HEK293 (cell line): ENCODE measurements around the gene ZNF787.

ENCODE experiments used
- CTCF ChIA-PET: fragments of 350-600 bp; formaldehyde crosslinking; extraction: SDS; loops from one replicate; lab custom pipeline; 2021; ENCODE audit warnings: antibody characterized with exemption; lab: Yijun Ruan, JAX
- POLR2A ChIA-PET: fragments of 300-600 bp; formaldehyde crosslinking; extraction: SDS; loops from one replicate; lab custom pipeline; 2020; ENCODE audit warnings: antibody characterized with exemption, inconsistent platforms; lab: Yijun Ruan, JAX
- H3K27ac ChIP-seq: fragments of 200-500 bp; sonication (Bioruptor generic); 2 replicates; pipeline ENCODE4 v1.5.1; 2014; ENCODE audit warnings: low read depth, low read length, control low read depth, inconsistent platforms; ENCODE audit errors: extremely low read depth
- H3K36me3 ChIP-seq, 2 experiments: fragments of 200-500 bp in 1 of 2; sonication (Bioruptor generic) in 1 of 2; 1 replicate in 1 of 2; 2 replicates in 1 of 2; pipeline ENCODE4 v1.5.1; 2014 to 2017; ENCODE audit warnings: inconsistent platforms in 2 of 2, low read length in 2 of 2; ENCODE audit not compliant: control insufficient read depth in 2 of 2, insufficient read depth in 1 of 2
- H3K4me1 ChIP-seq: fragments of 200-500 bp; sonication (Bioruptor generic); 2 replicates; pipeline ENCODE4 v1.5.1; 2014; ENCODE audit warnings: mild to moderate bottlenecking, low read length, inconsistent platforms; ENCODE audit not compliant: control insufficient read depth, insufficient read depth
- H3K4me3 ChIP-seq: 2 replicates; pipeline ENCODE4 v1.5.1; 2011; ENCODE audit warnings: low read depth, mild to moderate bottlenecking, control low read depth, low read length, moderate library complexity
- H3K9me3 ChIP-seq: fragments of 200-500 bp; sonication (Bioruptor generic); 2 replicates; pipeline ENCODE4 v1.5.1; 2014; ENCODE audit warnings: low read depth, low read length, inconsistent platforms; ENCODE audit not compliant: control insufficient read depth, insufficient read depth
- BCL11A ChIP-seq: fragments of 450-650 bp; formaldehyde crosslinking; IDR thresholded peaks from 2 replicates; pipeline ENCODE4 v1.5.1; 2016; ENCODE audit warnings: low read depth, missing biosample characterization, missing genetic modification characterization
- EGR2 ChIP-seq: fragments of 450-650 bp; formaldehyde crosslinking; IDR thresholded peaks from 2 replicates; pipeline ENCODE4 v1.5.1; 2016; ENCODE audit warnings: low read depth, missing biosample characterization, missing genetic modification characterization
- GFI1B ChIP-seq: fragments of 450-650 bp; formaldehyde crosslinking; IDR thresholded peaks from 2 replicates; pipeline ENCODE4 v1.5.1; 2016; ENCODE audit warnings: missing biosample characterization, missing genetic modification characterization
- HOXA7 ChIP-seq: sonication (generic); formaldehyde crosslinking; IDR thresholded peaks from 2 replicates; pipeline ENCODE4 v1.8.1; 2022; ENCODE audit warnings: missing genetic modification reagents, borderline replicate concordance
- HOXD13 ChIP-seq: sonication (generic); formaldehyde crosslinking; IDR thresholded peaks from 2 replicates; pipeline ENCODE4 v1.8.0; 2022; ENCODE audit warnings: missing genetic modification reagents, borderline replicate concordance
- SALL2 ChIP-seq: fragments of 450-650 bp; formaldehyde crosslinking; IDR thresholded peaks from 2 replicates; pipeline ENCODE4 v1.5.0; 2017; ENCODE audit warnings: missing biosample characterization, mild to moderate bottlenecking, missing genetic modification characterization, borderline replicate concordance
- SCRT1 ChIP-seq: fragments of 450-650 bp; formaldehyde crosslinking; IDR thresholded peaks from 2 replicates; pipeline ENCODE4 v1.5.1; 2016; ENCODE audit warnings: missing biosample characterization, missing genetic modification characterization, borderline replicate concordance
- SP2 ChIP-seq: fragments of 450-650 bp; formaldehyde crosslinking; IDR thresholded peaks from 2 replicates; pipeline ENCODE4 v1.5.1; 2016; ENCODE audit warnings: missing biosample characterization, missing genetic modification characterization
- TSHZ1 ChIP-seq: fragments of 450-650 bp; formaldehyde crosslinking; IDR thresholded peaks from 2 replicates; pipeline ENCODE4 v1.5.1; 2016; ENCODE audit warnings: missing biosample characterization, missing genetic modification characterization, borderline replicate concordance
- WT1 ChIP-seq: fragments of 450-650 bp; formaldehyde crosslinking; IDR thresholded peaks from 2 replicates; pipeline ENCODE4 v1.5.1; 2016; ENCODE audit warnings: missing biosample characterization, missing genetic modification characterization
- ZNF19 ChIP-seq: fragments of 450-650 bp; formaldehyde crosslinking; IDR thresholded peaks from 2 replicates; pipeline ENCODE4; 2016; ENCODE audit warnings: missing biosample characterization, missing genetic modification characterization, low read depth
- ZNF248 ChIP-seq: fragments of 450-650 bp; formaldehyde crosslinking; IDR thresholded peaks from 2 replicates; pipeline ENCODE4 v1.5.1; 2017; ENCODE audit warnings: missing biosample characterization, missing genetic modification characterization
- ZNF292 ChIP-seq: fragments of 450-650 bp; formaldehyde crosslinking; IDR thresholded peaks from 2 replicates; pipeline ENCODE4 v1.5.1; 2016; ENCODE audit warnings: low read depth, missing biosample characterization, missing genetic modification characterization, borderline replicate concordance
- ZNF391 ChIP-seq: fragments of 450-650 bp; formaldehyde crosslinking; IDR thresholded peaks from 2 replicates; pipeline ENCODE4 v1.5.1; 2016; ENCODE audit warnings: low read depth, missing biosample characterization, missing genetic modification characterization, borderline replicate concordance
- ZNF398 ChIP-seq: fragments of 450-650 bp; formaldehyde crosslinking; IDR thresholded peaks from 2 replicates; pipeline ENCODE4 v1.5.1; 2017; ENCODE audit warnings: missing biosample characterization, missing genetic modification characterization
- ZNF530 ChIP-seq: fragments of 450-650 bp; formaldehyde crosslinking; IDR thresholded peaks from 2 replicates; pipeline ENCODE4 v1.5.1; 2016; ENCODE audit warnings: low read depth, missing biosample characterization, missing genetic modification characterization
- ZNF621 ChIP-seq: fragments of 450-650 bp; formaldehyde crosslinking; IDR thresholded peaks from 2 replicates; pipeline ENCODE4 v1.5.1; 2017; ENCODE audit warnings: missing biosample characterization, missing genetic modification characterization
- ZNF624 ChIP-seq: fragments of 450-650 bp; formaldehyde crosslinking; IDR thresholded peaks from 2 replicates; pipeline ENCODE4 v1.5.1; 2017; ENCODE audit warnings: missing biosample characterization, missing genetic modification characterization
- ZNF843 ChIP-seq: fragments of 450-650 bp; formaldehyde crosslinking; IDR thresholded peaks from 2 replicates; pipeline ENCODE4 v1.5.1; 2016; ENCODE audit warnings: missing biosample characterization, missing genetic modification characterization
- ZSCAN4 ChIP-seq: fragments of 450-650 bp; formaldehyde crosslinking; IDR thresholded peaks from 2 replicates; pipeline ENCODE4 v1.5.1; 2017; ENCODE audit warnings: missing biosample characterization, missing genetic modification characterization

Gene ZNF787

GRCh38 chr19:56101095-56101494 is 20.0 kb downstream of the ZNF787 start:
- peaks cover 9% of the 10 kb centered on the region for H3K4me1 ChIP-seq
- CTCF ChIA-PET: interaction anchor here (0.7 to 1.9 kb wide), 3 partner anchors 20 to 1664 kb away, joined by 4 to 5 read pairs (median 5); no protein-coding TSS in a partner anchor
- H3K36me3 ChIP-seq: peaks cover under 1 to 50% of the 10 kb centered on the region in 2 experiments; a peak in 2 of 3 replicates
- H3K4me3 ChIP-seq: no peak overlapping the region
- POLR2A ChIA-PET: no interaction called here
- no peak for TF ChIP-seq ZNF530 (tag by site-specific recombination)
- TF ChIP-seq WT1 (tag by site-specific recombination): no peak
- TF ChIP-seq ZNF391 (tag by site-specific recombination): no peak
- TF ChIP-seq BCL11A (tag by site-specific recombination): no peak
- no peak overlapping the region for H3K27ac ChIP-seq
- no peaks in the 10 kb centered on the region for H3K9me3 ChIP-seq

GRCh38 chr19:56099638-56100539 is 21.2 kb downstream of the ZNF787 start:
- ChIA-PET CTCF (no interaction called here), POLR2A (no interaction called here)
- no peak overlapping the region for H3K4me3 ChIP-seq
- no peaks in the 10 kb centered on the region for H3K9me3 ChIP-seq
- TF ChIP-seq HOXD13 (0 out of 2 replicates have a peak, but pooled peaks have one; percentile 51), ZNF843 (tag by site-specific recombination) (no peak)
- H3K4me1 ChIP-seq: no peaks in the 10 kb centered on the region
- no peak overlapping the region for H3K27ac ChIP-seq
- H3K36me3 ChIP-seq: peaks cover 4 to 57% of the 10 kb centered on the region in 2 experiments; a peak in 2 of 3 replicates

- H3K4me1 ChIP-seq: no peaks in the 10 kb centered on the region
- no peak overlapping the region for H3K4me3 ChIP-seq
- ChIA-PET POLR2A (no interaction called here), CTCF (no interaction called here)
- no peak overlapping the region for H3K27ac ChIP-seq
- H3K36me3 ChIP-seq: peaks cover 8 to 57% of the 10 kb centered on the region in 2 experiments; a peak in 2 of 3 replicates
- H3K9me3 ChIP-seq: no peaks in the 10 kb centered on the region
- no peak for TF ChIP-seq ZSCAN4 (tag by site-specific recombination)
- TF ChIP-seq ZNF19 (tag by site-specific recombination): no peak
- TF ChIP-seq SALL2 (tag by site-specific recombination): no peak
- TF ChIP-seq ZNF621 (tag by site-specific recombination): no peak
- no peak for TF ChIP-seq HOXA7 (CRISPR knock-in tag)
- TF ChIP-seq SP2 (tag by site-specific recombination): no peak
- no peak for TF ChIP-seq GFI1B (tag by site-specific recombination)
- no peak for TF ChIP-seq ZNF292 (tag by site-specific recombination)
- no peak for TF ChIP-seq ZNF624 (tag by site-specific recombination)
- TF ChIP-seq ZNF530 (tag by site-specific recombination): no peak
- TF ChIP-seq TSHZ1 (tag by site-specific recombination): no peak
- no peak for TF ChIP-seq EGR2 (tag by site-specific recombination)
- TF ChIP-seq SCRT1 (tag by site-specific recombination): no peak
- TF ChIP-seq ZNF398 (tag by site-specific recombination): no peak
- TF ChIP-seq ZNF248: no peak
- TF ChIP-seq, all 188 proteins: peak for 0
Measured at GRCh38 chr19:56098731-56099568, 22.1 kb downstream of the ZNF787 start.
